ENCODE results near the gene AKAP6.
A peak's percentile ranks its signal among the peaks of the same experiment; 100 is the strongest.

AKAP6 gene

DNA sequence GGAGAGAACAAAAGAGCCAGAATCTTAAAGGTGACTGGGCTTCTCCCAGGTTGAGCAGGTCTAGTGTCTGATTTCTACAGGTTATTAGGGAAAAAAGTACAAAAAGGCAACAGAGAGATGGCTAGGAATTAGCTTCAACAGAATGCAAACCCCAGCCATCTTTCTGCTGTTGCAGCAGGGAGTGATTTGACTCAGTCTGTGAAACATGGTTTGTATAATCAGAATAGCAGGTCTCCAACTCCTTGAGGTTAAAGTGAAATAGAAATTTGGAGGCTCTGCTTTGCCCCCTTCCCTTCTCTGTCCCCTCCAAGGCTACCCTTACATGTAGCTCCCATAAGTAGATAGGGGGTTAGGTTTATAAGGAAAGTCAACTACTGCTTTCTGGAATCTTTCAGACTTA is 105.8 kb downstream of the AKAP6 start:
- H3K27me3 ChIP-seq (ENCODE audit: control insufficient read depth in 2 of 2, insufficient read depth in 2 of 2, low read length in 2 of 2) = no peaks in the 10 kb centered on the region
- H3K9me3 ChIP-seq (ENCODE audit: control insufficient read depth in 2 of 2, low read length in 2 of 2) = no peaks in the 10 kb centered on the region
- no peak overlapping the region for H3K9ac ChIP-seq (ENCODE audit: low read depth in 1 of 2, low read length in 2 of 2)
- H3K27ac ChIP-seq (ENCODE audit: low read depth in 2 of 2, low read length in 2 of 2) = peak overlapping the region in 1 of 2 donors; percentile 11
- H3K4me1 ChIP-seq (ENCODE audit: control insufficient read depth in 2 of 2, insufficient read depth in 2 of 2, low read length in 2 of 2) = peaks cover 12 to 19% of the 10 kb centered on the region in 2 donors
- H3K4me3 ChIP-seq (ENCODE audit: low read length in 2 of 2) = no peak overlapping the region
- no peaks in the 10 kb centered on the region for H3K36me3 ChIP-seq (ENCODE audit: control insufficient read depth in 2 of 2, insufficient read depth in 2 of 2, low read length in 2 of 2)

DNA sequence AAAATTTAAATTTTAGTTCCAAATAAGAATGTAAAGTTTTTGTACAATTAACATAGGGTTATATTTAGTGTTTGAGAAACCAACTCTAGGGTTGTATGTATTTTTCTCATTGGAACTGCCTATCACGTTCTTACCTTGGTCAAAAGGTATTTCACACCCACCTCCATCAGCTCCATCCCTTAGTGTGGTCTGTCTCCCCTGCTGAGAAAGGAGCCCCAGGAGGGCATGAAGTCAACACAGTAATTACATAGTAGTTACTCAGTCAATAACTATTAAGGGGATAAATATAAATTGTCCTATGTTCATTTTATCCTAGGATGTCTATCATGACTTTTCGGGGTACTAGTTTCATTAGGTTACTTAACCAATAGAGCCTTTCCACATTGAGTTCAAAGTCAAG is 106.3 kb downstream of the AKAP6 start:
- no peak overlapping the region for H3K4me3 ChIP-seq (ENCODE audit: low read length in 2 of 2)
- peaks cover 12 to 19% of the 10 kb centered on the region in 2 donors for H3K4me1 ChIP-seq (ENCODE audit: control insufficient read depth in 2 of 2, insufficient read depth in 2 of 2, low read length in 2 of 2)
- H3K9ac ChIP-seq (ENCODE audit: low read depth in 1 of 2, low read length in 2 of 2) = no peak overlapping the region
- no peaks in the 10 kb centered on the region for H3K36me3 ChIP-seq (ENCODE audit: control insufficient read depth in 2 of 2, insufficient read depth in 2 of 2, low read length in 2 of 2)
- no peak overlapping the region for H3K27ac ChIP-seq (ENCODE audit: low read depth in 2 of 2, low read length in 2 of 2)
- H3K27me3 ChIP-seq (ENCODE audit: control insufficient read depth in 2 of 2, insufficient read depth in 2 of 2, low read length in 2 of 2) = no peaks in the 10 kb centered on the region
- H3K9me3 ChIP-seq (ENCODE audit: control insufficient read depth in 2 of 2, low read length in 2 of 2) = no peaks in the 10 kb centered on the region

DNA sequence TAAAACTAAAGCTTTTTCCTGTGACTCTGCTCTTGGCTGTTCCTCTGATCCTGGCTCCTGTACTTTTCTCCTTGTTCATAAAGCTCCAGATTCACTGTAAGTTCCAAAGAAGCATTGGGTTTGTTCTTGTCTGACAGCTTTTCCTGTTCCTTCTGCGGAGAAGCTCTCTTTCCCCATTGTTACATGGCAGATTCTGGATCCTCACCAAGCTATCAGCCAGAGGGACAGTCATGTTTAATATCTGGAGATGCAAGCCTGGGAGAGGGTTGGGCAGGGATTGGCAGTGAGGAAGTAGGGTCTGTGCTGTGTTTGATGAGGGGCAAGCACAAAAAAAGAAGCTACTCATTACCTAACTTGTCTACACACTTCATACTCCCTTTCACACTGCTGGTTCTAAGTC is 107.9 kb downstream of the AKAP6 start:
- Histone ChIP-seq H3K4me1 (ENCODE audit: control insufficient read depth in 2 of 2, insufficient read depth in 2 of 2, low read length in 2 of 2) (peaks cover 12 to 19% of the 10 kb centered on the region in 2 donors), H3K27me3 (ENCODE audit: control insufficient read depth in 2 of 2, insufficient read depth in 2 of 2, low read length in 2 of 2) (no peaks in the 10 kb centered on the region), H3K36me3 (ENCODE audit: control insufficient read depth in 2 of 2, insufficient read depth in 2 of 2, low read length in 2 of 2) (no peaks in the 10 kb centered on the region), H3K9me3 (ENCODE audit: control insufficient read depth in 2 of 2, low read length in 2 of 2) (no peaks in the 10 kb centered on the region), H3K4me3 (ENCODE audit: low read length in 2 of 2) (no peak overlapping the region), H3K9ac (ENCODE audit: low read depth in 1 of 2, low read length in 2 of 2) (no peak overlapping the region), H3K27ac (ENCODE audit: low read depth in 2 of 2, low read length in 2 of 2) (no peak overlapping the region)

DNA sequence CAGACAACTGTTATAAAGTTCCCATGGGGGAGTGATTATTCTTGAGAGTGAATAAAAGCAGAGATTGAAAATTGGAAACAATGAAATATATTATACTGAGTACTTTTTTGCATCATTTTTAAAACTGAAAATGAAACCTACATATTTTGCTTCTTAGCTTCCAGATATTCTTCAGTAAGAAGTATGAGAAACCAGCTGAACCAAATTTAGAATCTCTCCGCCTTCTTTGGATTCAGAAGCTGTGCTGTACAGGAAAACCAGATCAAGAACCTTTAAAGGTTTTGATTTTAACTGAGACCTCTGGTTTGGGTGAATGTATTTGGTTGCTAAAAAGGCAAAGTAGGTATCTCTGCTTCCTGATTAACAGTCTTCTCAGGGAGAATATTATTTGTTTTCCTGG is 109.4 kb downstream of the AKAP6 start:
- Histone ChIP-seq H3K9ac (ENCODE audit: low read depth in 1 of 2, low read length in 2 of 2) (no peak overlapping the region), H3K4me3 (ENCODE audit: low read length in 2 of 2) (no peak overlapping the region), H3K4me1 (ENCODE audit: control insufficient read depth in 2 of 2, insufficient read depth in 2 of 2, low read length in 2 of 2) (peaks cover 10 to 13% of the 10 kb centered on the region in 2 donors), H3K9me3 (ENCODE audit: control insufficient read depth in 2 of 2, low read length in 2 of 2) (no peaks in the 10 kb centered on the region), H3K36me3 (ENCODE audit: control insufficient read depth in 2 of 2, insufficient read depth in 2 of 2, low read length in 2 of 2) (no peaks in the 10 kb centered on the region), H3K27ac (ENCODE audit: low read depth in 2 of 2, low read length in 2 of 2) (no peak overlapping the region), H3K27me3 (ENCODE audit: control insufficient read depth in 2 of 2, insufficient read depth in 2 of 2, low read length in 2 of 2) (no peaks in the 10 kb centered on the region)

DNA sequence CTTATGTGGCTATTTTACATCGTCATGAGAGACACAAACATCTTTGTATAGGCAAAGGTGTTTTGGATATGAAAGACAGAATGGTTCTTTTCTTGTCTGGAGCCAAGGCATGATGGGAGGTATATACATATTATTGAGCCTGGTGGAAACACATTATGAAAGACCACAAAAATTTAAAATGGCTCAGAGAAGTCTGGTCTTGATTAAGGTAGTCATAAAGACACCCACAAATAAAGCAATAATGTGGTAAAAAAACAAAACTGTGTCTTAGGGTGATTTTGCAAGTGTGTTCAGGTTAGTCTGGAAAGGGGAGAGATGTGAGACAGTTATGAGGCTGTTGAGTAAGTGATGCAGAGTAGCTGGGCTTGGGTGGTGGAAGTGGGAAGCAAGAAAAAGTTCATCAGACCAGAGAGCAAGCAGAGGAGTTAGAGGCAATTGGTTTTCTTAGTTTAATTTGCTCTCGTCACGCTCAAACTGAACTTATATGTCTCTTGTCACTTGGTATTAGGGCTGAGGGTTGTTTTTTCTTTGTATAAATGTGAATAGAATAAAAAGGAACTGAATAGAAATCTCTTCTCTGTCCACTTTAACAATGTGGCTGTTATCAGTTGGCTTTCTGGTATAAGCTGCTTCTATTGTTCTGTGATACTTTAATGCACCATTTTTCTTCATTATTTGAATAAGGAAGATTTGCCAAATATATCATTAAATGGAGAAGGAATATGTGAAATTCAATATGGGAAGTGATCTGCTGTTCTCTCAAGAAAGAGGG is 115.0 kb downstream of the AKAP6 start:
- H3K9ac ChIP-seq (ENCODE audit: low read depth in 1 of 2, low read length in 2 of 2) = no peak overlapping the region
- H3K27me3 ChIP-seq (ENCODE audit: control insufficient read depth in 2 of 2, insufficient read depth in 2 of 2, low read length in 2 of 2) = no peaks in the 10 kb centered on the region
- no peaks in the 10 kb centered on the region for H3K36me3 ChIP-seq (ENCODE audit: control insufficient read depth in 2 of 2, insufficient read depth in 2 of 2, low read length in 2 of 2)
- no peak overlapping the region for H3K4me3 ChIP-seq (ENCODE audit: low read length in 2 of 2)
- H3K4me1 ChIP-seq (ENCODE audit: control insufficient read depth in 2 of 2, insufficient read depth in 2 of 2, low read length in 2 of 2) = no peaks in the 10 kb centered on the region
- H3K27ac ChIP-seq (ENCODE audit: low read depth in 2 of 2, low read length in 2 of 2) = no peak overlapping the region
- no peaks in the 10 kb centered on the region for H3K9me3 ChIP-seq (ENCODE audit: control insufficient read depth in 2 of 2, low read length in 2 of 2)

DNA sequence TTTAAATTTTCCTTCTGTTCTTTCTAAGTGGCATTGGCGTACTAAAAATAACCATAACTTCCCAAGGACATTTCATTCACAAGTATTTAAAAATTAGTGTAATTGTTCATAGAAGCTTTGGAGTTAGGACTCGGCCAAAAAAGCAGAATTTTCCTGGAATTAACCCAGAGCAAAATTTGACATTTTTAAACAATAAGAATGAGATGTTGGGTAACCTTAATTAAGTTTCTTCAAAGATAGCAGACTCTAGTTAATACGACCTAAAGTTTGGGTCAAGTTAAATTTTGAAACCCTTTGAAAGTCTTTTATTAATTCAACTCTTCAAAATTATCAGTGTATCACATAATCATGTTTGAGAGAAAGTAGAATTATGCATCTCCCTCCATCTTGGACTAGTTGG is 118.3 kb downstream of the AKAP6 start:
- H3K9ac ChIP-seq (ENCODE audit: low read depth in 1 of 2, low read length in 2 of 2) = no peak overlapping the region
- no peak overlapping the region for H3K4me3 ChIP-seq (ENCODE audit: low read length in 2 of 2)
- no peak overlapping the region for H3K27ac ChIP-seq (ENCODE audit: low read depth in 2 of 2, low read length in 2 of 2)
- no peaks in the 10 kb centered on the region for H3K36me3 ChIP-seq (ENCODE audit: control insufficient read depth in 2 of 2, insufficient read depth in 2 of 2, low read length in 2 of 2)
- no peaks in the 10 kb centered on the region for H3K9me3 ChIP-seq (ENCODE audit: control insufficient read depth in 2 of 2, low read length in 2 of 2)
- H3K27me3 ChIP-seq (ENCODE audit: control insufficient read depth in 2 of 2, insufficient read depth in 2 of 2, low read length in 2 of 2) = no peaks in the 10 kb centered on the region
- no peaks in the 10 kb centered on the region for H3K4me1 ChIP-seq (ENCODE audit: control insufficient read depth in 2 of 2, insufficient read depth in 2 of 2, low read length in 2 of 2)

DNA sequence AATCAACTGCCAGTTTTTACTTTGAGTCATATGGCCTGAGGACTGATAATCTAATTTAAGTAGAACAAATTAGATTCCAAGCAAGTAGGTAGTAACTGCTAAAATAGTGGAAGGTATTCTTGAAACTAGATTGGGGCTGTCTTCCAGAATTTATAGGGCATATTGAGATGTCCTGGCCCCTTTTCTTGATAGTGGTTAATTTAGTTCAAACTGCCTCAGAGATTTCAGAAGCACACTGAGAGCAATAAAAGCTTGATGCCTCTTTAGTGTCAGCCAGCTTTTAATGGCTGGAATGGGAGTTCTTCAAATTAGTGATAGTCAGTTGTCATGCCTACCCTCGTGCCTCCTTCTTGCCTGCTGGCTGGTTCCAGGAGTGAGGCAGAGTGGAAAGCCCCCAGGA is 120.5 kb downstream of the AKAP6 start:
- H3K4me3 ChIP-seq (ENCODE audit: low read length in 2 of 2) = no peak overlapping the region
- H3K9ac ChIP-seq (ENCODE audit: low read depth in 1 of 2, low read length in 2 of 2) = no peak overlapping the region
- H3K4me1 ChIP-seq (ENCODE audit: control insufficient read depth in 2 of 2, insufficient read depth in 2 of 2, low read length in 2 of 2) = no peaks in the 10 kb centered on the region
- H3K9me3 ChIP-seq (ENCODE audit: control insufficient read depth in 2 of 2, low read length in 2 of 2) = no peaks in the 10 kb centered on the region
- H3K27me3 ChIP-seq (ENCODE audit: control insufficient read depth in 2 of 2, insufficient read depth in 2 of 2, low read length in 2 of 2) = no peaks in the 10 kb centered on the region
- no peak overlapping the region for H3K27ac ChIP-seq (ENCODE audit: low read depth in 2 of 2, low read length in 2 of 2)
- H3K36me3 ChIP-seq (ENCODE audit: control insufficient read depth in 2 of 2, insufficient read depth in 2 of 2, low read length in 2 of 2) = no peaks in the 10 kb centered on the region

DNA sequence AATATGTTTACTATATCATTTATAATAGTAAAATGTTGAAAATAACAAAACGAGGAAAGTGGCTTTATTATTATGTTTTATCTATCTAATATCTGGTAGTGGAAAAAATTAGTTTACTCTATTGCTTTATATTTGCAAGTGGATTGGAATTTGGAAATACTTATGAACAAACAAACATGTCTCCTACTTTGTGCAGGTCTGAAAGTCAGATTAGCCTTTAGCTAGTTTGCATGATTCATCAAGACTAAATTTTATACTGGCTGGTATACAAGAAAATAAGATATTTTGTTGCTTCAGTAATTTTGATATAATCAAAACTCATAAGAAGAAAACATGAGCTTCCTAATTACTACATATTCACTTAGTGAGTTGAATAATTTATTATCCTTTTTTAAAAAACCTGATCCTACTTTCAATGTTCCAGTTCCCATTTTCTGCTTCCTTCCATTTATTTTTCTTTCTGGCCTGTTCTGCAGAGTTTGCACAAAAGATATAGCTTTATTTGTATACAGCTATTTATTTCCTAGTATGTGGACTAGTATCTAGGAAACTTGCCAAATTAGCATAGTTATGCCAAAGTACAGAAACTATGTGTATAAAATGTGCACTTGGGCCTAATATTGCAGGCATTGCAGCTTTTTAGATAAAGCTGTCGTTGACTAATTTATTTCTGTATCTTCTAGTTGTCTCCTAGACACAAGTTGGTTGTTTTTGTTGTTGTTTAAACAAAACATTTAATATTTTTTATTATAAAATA is 122.0 kb downstream of the AKAP6 start:
- Histone ChIP-seq H3K4me1 (ENCODE audit: control insufficient read depth in 2 of 2, insufficient read depth in 2 of 2, low read length in 2 of 2) (no peaks in the 10 kb centered on the region), H3K36me3 (ENCODE audit: control insufficient read depth in 2 of 2, insufficient read depth in 2 of 2, low read length in 2 of 2) (no peaks in the 10 kb centered on the region), H3K27ac (ENCODE audit: low read depth in 2 of 2, low read length in 2 of 2) (no peak overlapping the region), H3K9ac (ENCODE audit: low read depth in 1 of 2, low read length in 2 of 2) (no peak overlapping the region), H3K4me3 (ENCODE audit: low read length in 2 of 2) (no peak overlapping the region), H3K27me3 (ENCODE audit: control insufficient read depth in 2 of 2, insufficient read depth in 2 of 2, low read length in 2 of 2) (no peaks in the 10 kb centered on the region), H3K9me3 (ENCODE audit: control insufficient read depth in 2 of 2, low read length in 2 of 2) (no peaks in the 10 kb centered on the region)

DNA sequence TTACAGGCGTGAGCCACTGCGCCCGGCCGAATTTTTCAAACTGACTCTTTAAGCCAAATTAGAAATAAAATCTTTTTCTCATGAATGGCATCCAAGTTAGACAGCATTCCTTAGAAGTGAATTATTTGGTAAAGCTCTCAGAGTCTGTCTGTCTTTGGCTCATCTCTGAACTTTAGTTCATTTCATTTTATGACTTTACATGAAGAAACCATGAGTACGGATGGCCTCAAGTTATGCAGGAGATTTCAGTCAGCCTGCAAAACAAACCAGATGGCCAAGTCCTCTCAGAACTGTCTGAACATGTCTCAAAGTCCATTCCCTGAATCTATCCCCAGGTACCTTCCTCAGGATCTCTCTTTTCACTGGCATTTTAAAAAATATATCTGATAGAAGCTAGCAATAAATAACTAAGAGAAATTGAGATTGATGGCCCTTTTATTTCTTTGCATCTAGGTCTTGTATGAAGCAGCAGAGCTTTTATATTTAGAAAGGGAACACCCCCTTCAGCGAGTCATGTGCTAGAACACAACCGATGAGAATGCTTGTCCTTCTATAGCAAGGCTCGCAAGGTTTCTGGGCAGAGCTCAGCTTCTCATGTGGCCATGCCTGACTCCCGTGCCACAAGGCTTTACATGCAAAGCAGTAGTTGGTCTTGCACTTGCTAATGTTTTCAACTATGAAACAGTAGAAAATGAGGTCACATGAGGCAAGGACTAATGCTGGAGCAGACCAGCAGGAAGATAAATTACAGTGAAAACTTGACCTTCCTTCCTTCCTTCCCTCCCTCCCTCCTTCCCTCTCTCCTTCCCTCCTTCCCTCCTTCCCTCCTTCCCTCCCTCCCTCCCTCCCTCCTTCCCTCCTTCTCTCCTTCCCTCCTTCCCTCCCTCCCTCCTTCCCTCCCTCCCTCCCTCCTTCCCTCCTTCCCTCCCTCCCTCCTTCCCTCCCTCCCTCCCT is 125.0 kb downstream of the AKAP6 start:
- H3K9ac ChIP-seq (ENCODE audit: low read depth in 1 of 2, low read length in 2 of 2) = no peak overlapping the region
- no peaks in the 10 kb centered on the region for H3K36me3 ChIP-seq (ENCODE audit: control insufficient read depth in 2 of 2, insufficient read depth in 2 of 2, low read length in 2 of 2)
- H3K9me3 ChIP-seq (ENCODE audit: control insufficient read depth in 2 of 2, low read length in 2 of 2) = no peaks in the 10 kb centered on the region
- no peak overlapping the region for H3K27ac ChIP-seq (ENCODE audit: low read depth in 2 of 2, low read length in 2 of 2)
- H3K27me3 ChIP-seq (ENCODE audit: control insufficient read depth in 2 of 2, insufficient read depth in 2 of 2, low read length in 2 of 2) = no peaks in the 10 kb centered on the region
- H3K4me3 ChIP-seq (ENCODE audit: low read length in 2 of 2) = no peak overlapping the region
- no peaks in the 10 kb centered on the region for H3K4me1 ChIP-seq (ENCODE audit: control insufficient read depth in 2 of 2, insufficient read depth in 2 of 2, low read length in 2 of 2)

Measured in mucosa of rectum (tissue), 2 donors.